ENCODE data around the gene NUMA1.

The NUMA1 gene

DNA sequence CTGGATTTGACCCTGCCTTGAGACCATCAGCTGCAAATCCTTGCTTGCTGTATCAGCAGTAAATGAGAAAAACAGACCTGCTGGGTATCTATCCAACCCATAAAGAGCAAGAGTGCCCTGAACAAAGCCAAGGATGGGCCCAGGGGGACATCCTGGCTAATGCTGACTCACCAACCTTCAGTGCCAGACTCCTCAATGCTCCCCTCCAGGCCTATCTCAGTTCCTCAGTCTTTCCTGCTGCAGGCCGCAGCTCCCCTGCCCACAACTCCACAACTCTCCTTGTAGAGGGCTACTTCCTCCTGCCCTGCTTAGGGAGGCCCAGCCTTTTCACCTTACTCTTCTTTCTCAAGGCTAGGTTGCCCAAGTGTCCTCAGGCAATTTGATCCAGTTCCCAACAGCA is 20.1 kb upstream of the NUMA1 start:
- no peak for DNase-seq (ENCODE audit: low spot score)

DNA sequence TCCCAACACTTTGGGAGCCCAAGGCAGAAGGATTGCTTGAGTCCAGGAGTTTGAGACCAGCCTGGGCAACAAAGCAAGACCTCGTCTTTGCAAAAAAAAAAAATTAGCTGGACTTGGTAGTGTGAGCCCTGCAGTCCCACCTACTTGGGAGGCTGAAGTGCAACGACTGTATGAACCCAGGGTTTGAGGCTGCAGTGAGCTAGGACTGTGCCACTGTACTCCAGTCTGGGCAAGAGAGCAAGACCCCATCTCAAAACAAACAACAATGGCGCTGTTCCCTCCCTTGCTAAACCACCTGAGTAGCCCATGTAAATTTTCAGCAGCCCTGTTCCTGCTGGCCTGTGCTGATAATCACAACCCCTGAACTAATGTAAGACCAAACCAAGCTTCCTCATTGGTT is 19.7 kb upstream of the NUMA1 start:
- no peak for DNase-seq (ENCODE audit: low spot score)

GRCh38 chr11:72098741-72099140 is 18.4 kb upstream of the NUMA1 start:
- DNase-seq (ENCODE audit: low spot score), result no peak

DNA sequence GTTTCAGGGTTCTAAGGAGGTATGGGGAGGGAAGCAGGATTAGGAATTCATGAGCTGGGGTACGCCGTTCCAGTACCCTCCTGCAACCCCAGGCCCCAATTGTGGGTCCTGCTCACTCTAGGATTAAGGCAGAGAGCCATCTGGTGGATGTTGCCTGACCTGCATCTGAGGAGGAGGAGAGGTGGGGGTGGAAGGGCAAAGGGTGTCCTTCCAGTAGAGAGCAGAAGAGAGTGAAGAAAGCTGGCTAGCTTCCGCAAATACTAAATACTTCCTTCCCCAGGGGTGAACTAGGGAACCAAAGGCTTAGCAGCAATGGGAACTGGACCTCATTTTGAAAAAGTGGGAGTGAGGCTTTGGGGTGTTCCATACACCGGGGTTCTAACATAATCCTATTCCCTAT is 10.9 kb upstream of the NUMA1 start:
- peak; percentile 92 for DNase-seq (ENCODE audit: low spot score)

DNA sequence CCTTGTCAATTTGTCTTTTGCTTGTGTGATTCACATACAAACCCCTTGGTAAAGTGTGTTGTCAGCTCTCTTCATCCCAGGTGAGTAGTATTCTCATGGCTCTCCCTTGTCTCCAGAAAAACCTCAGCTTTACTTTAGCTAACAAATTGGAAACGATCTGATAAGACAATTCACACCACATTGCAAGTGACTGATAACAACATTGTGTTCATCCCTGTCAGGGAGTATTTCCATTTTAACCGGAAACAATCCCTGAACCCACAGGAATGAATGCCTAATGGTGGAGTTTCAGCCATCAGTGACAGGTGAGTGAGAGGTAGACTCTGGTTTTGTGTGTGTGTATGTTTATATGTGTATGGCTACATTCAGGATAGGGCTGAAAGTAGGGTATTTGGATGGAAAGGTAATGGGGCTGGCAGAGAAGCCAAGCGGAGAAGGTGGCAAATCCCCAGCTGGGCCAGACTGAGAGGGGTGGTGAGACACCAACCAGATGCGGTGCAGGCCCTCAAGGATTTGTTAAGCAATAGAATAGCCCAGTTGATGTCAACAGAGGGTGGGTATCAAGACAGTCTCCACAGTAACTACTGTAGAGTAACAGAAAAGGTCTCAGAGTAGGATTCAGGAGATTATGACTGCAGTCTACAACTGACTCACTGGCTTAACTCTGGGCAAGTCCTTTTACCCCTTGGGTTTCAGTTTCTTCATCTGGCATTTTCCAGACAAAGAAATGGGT is 7.9 kb upstream of the NUMA1 start:
- DNase-seq (ENCODE audit: low spot score), result no peak

GRCh38 chr11:72085621-72086351 is 5.4 kb upstream of the NUMA1 start:
- DNase-seq (ENCODE audit: low spot score), result peak; percentile 97

- DNase-seq (ENCODE audit: low spot score), result peak; percentile 36
Measured at GRCh38 chr11:72084965-72085364, 4.6 kb upstream of the NUMA1 start.

DNA sequence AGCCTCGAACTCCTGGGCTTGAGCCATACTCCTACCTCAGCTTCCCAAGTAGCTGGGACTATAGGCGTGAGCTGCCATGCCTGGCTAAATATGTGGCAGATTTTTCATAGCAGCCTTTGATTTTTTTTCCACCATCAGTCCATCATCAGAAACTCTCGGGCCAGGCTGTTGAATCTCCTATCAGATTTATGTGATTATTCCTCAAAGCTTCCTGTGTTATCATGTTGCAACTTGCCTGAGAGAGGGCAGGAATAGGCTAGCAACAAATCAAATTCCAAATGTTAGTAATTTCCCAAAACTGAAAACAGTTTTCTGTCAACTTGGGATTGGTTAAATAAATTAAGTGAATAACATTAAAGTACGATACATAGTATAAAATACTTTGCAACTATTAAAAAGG is 3.7 kb upstream of the NUMA1 start:
- no peak for DNase-seq (ENCODE audit: low spot score)

DNA sequence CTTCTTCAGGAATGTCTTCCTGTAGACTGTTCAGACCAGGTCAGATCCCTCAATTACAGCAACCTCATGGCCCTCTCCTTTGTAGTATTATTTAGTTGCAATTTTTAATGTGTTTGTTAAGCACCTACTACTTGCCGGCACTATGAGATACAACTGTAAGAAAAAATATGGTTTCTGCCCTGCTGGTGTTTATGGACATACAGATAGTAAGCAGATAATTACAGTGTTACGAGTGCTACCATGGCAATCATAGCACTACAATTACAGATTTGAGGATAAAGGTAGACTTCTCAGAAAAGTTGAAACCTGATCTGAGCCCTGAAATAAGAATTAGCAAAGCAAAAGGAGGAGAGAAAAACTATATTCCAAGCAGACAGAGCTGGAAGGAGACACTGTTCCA is 3.1 kb upstream of the NUMA1 start:
- no peak for DNase-seq (ENCODE audit: low spot score)

- DNase-seq (ENCODE audit: low spot score), result no peak
Measured at GRCh38 chr11:72081821-72082453, 1.6 kb upstream of the NUMA1 start.

GRCh38 chr11:72081184-72081644 is 872 bp upstream of the NUMA1 start:
- DNase-seq (ENCODE audit: low spot score), result no peak

- no peak for DNase-seq (ENCODE audit: low spot score)
Measured at GRCh38 chr11:72079819-72080325, 470 bp downstream of the NUMA1 start.

DNA sequence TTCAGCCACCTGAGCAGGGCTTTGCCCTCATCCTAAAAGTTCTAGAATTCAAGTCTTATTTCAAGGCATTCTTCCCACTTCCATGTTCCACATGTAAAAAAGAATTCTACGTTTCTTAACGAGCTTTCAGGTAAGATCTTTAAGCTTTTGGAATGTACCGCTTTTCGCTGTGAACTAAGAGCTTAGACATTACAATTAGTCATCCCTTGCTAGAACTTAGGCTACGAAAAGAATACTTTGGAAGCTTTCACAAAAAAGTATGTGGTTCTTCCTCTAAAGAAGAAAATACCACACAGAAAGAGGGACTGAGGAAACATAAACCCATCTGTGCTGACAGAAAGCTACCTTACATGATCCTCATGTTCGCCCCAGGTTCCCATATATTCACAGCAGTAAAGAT is 1.9 kb downstream of the NUMA1 start:
- no peak for DNase-seq (ENCODE audit: low spot score)

DNA sequence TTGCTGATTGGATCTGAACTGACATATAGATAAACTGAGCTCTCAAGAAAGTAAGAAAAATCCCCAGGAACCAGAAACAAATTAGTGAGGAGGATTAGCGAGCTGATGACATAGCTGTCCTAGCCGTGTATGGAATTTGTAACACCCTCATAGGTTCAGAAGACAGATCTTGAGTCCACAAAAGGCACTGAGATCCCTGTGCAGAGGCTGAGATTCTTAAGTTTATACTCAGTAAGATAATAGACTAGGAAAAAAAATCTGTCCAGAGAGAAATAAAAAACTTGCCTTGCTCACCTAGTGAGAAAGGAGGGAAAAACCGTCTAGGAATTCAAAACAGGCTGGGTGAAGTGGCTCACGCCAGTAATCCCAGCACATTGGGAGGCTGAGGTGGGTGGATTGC is 4.6 kb downstream of the NUMA1 start:
- no peak for DNase-seq (ENCODE audit: low spot score)

DNA sequence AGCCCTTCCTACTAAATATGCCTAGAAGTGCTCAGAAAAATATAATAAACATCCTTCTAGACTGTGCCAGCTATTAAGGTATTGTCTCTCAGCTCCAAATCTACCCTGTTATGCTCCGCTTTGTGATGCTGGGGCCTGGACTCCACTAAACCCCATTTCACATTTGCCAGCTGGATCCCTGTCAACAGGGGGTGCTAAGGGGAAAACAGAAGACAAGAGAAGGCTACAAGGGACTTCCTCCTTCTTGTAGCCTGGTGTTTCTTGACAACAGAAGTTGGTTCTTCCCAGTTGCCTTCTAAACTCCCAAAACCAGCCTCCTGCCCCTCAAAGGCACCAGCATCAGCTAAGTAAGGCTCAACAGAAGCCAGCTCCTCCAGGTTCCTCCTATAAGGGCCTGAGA is 5.2 kb downstream of the NUMA1 start:
- DNase-seq (ENCODE audit: low spot score), result peak; percentile 63

DNA sequence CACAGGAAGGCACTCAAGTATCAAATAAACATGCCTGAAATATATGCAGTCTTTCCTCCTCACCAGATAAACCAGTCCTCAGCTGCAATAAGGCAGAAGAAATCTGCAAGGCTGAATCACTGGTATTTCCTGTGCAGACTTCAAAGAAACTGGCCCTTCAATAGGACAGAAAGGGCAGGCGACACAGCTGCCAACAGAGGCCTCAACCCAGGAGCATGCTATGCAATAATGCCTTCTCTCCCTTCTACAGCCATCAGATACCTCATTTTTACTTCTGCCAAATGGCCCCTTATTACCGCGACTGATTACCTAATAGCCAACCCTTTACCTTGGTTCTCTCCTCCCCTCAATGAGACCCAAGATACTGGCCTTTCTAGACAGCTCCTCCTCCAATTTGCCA is 8.0 kb downstream of the NUMA1 start:
- no peak for DNase-seq (ENCODE audit: low spot score)

GRCh38 chr11:72070491-72070890 is 9.9 kb downstream of the NUMA1 start:
- no peak for DNase-seq (ENCODE audit: low spot score)

DNA sequence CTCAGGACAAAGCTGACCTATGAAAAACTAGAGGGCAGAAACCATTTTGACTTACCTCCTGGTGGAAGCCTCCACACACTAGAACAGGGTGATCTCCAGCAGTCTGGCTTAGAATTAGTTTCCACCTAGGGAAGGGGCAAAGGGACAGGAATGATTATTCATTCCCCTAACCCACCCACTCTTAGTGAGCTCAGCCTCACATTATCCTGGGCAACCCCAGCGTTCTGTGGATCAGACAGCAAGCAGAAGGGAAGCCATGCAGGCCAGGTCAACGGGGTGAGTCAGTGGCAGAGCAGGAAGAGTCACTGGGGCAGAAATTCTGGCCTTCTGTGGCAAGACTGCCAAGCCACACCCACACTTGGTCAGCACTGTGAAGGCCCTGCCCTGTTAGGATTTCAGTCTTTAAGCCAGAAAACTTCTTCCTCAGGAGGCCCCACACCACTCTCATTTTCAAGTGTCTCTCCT is 10.5 kb downstream of the NUMA1 start:
- peak; percentile 71 for DNase-seq (ENCODE audit: low spot score)

GRCh38 chr11:72069200-72069599 is 11.1 kb downstream of the NUMA1 start:
- no peak for DNase-seq (ENCODE audit: low spot score)

DNA sequence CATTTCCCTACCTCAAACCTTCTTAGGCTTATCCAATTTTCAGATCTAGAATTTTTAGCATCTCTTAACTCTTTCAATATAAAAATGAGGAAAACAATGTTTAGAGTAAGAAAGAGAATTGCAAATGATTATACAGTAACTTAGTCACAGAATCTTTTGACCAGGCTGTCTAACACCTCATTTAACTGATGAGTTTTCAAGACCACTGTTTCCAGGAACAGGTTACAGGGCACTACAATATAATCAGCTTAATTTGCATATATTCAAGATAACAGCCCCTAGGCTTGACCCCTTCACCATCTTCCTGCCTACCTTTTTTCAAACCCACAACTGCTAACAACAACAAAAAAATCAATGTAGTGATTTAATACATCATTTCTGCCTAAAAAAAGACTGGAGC is 12.7 kb downstream of the NUMA1 start:
- DNase-seq (ENCODE audit: low spot score), result no peak

GRCh38 chr11:72067266-72067665 is 13.1 kb downstream of the NUMA1 start:
- DNase-seq (ENCODE audit: low spot score), result no peak

GRCh38 chr11:72066855-72067254 is 13.5 kb downstream of the NUMA1 start:
- DNase-seq (ENCODE audit: low spot score), result no peak

Measured in pons (tissue), 1 donor.